PC-3 (cell line): ENCODE data around the gene HSF4. TPM values are rescaled to one million over a fixed set of nuclear protein-coding genes. Genes with fewer than 3 reads are reported as not detected.

ENCODE experiments used
- ATAC-seq: fragments of 200-7000 bp; cut with Tn5 transposase; 2 replicates; pipeline ENCODE4 v1.9.1; 2020; ENCODE audit warnings: mild to moderate bottlenecking, moderate library complexity
- BruUV-seq: library from RNA; stranded (reverse); fragments of 400-500 nt; replicated peaks from 2 replicates; lab custom pipeline; 2021; lab: Mats Ljungman, UMichigan
- CTCF ChIA-PET: fragments of 300-600 bp; sonication (Branson Sonifier 250); formaldehyde crosslinking; loops from one replicate; lab custom pipeline; 2022; ENCODE audit warnings: antibody characterized with exemption; lab: Charles Lee
- POLR2A ChIA-PET: fragments of 300-600 bp; sonication (Branson Sonifier 250); formaldehyde crosslinking; loops from one replicate; lab custom pipeline; 2022; ENCODE audit warnings: antibody characterized with exemption; ENCODE audit not compliant: unreplicated experiment; lab: Charles Lee
- DNase-seq: peaks from one replicate; pipeline ENCODE4 v3.0.0-alpha.2; 2015
- H2AFZ ChIP-seq: fragments of 300-600 bp; sonication (generic); 2 replicates; pipeline ENCODE4 v1.6.0; 2016; ENCODE audit warnings: antibody characterized with exemption, low read length
- H3F3A ChIP-seq: fragments of 300-600 bp; sonication (generic); one replicate; pipeline ENCODE4 v1.6.0; 2017; ENCODE audit warnings: antibody characterized with exemption, low read length, control low read depth, mild to moderate bottlenecking; ENCODE audit not compliant: unreplicated experiment
- H3K27ac ChIP-seq: fragments of 300-600 bp; sonication (generic); 2 replicates; pipeline ENCODE4 v1.5.1; 2016; ENCODE audit warnings: mild to moderate bottlenecking, low read length
- H3K27me3 ChIP-seq: fragments of 300-600 bp; sonication (generic); 2 replicates; pipeline ENCODE4 v1.6.1; 2016; ENCODE audit warnings: low read length, mixed read lengths
- H3K36me3 ChIP-seq: fragments of 300-600 bp; sonication (generic); 2 replicates; pipeline ENCODE4 v1.6.1; 2016; ENCODE audit warnings: low read depth, mixed run types, low read length, mixed read lengths
- H3K4me1 ChIP-seq: fragments of 300-600 bp; sonication (generic); 2 replicates; pipeline ENCODE4 v1.5.1; 2016; ENCODE audit warnings: low read length; ENCODE audit not compliant: insufficient read depth
- H3K4me2 ChIP-seq: fragments of 300-600 bp; sonication (generic); 2 replicates; pipeline ENCODE4 v1.6.0; 2016; ENCODE audit warnings: low read length
- H3K4me3 ChIP-seq: fragments of 300-600 bp; sonication (generic); 2 replicates; pipeline ENCODE4 v1.5.1; 2016; ENCODE audit warnings: mild to moderate bottlenecking, low read length, mixed read lengths
- H3K79me2 ChIP-seq: fragments of 300-600 bp; sonication (generic); 2 replicates; pipeline ENCODE4 v1.6.1; 2017; ENCODE audit warnings: low read length, mixed read lengths
- H3K9ac ChIP-seq: fragments of 300-600 bp; sonication (generic); 2 replicates; pipeline ENCODE4 v1.6.0; 2016; ENCODE audit warnings: mild to moderate bottlenecking, low read length
- H3K9me2 ChIP-seq: fragments of 300-600 bp; sonication (generic); replicated peaks from 2 replicates; pipeline ENCODE4 v1.6.1; 2016; ENCODE audit warnings: mixed run types, low read length, mixed read lengths
- H3K9me3 ChIP-seq: fragments of 300-600 bp; sonication (generic); 2 replicates; pipeline ENCODE4 v1.6.1; 2016; ENCODE audit warnings: low read length, mixed read lengths
- H4K20me1 ChIP-seq: fragments of 300-600 bp; sonication (generic); 2 replicates; pipeline ENCODE4 v1.6.1; 2016; ENCODE audit warnings: low read length, mixed read lengths
- CTCF ChIP-seq: fragments of 300-600 bp; sonication (generic); conservative IDR thresholded peaks from 2 replicates; pipeline ENCODE4 v1.5.1; 2017; ENCODE audit warnings: antibody characterized with exemption, low read depth, mild to moderate bottlenecking, low read length
- EZH2 ChIP-seq: fragments of 300-600 bp; sonication (generic); IDR thresholded peaks from one replicate; pipeline ENCODE4 v1.6.1; 2017; ENCODE audit warnings: antibody characterized with exemption, mild to moderate bottlenecking, low read length; ENCODE audit not compliant: unreplicated experiment
- EZH2phosphoT487 ChIP-seq: fragments of 300-600 bp; sonication (generic); IDR thresholded peaks from 2 replicates; pipeline ENCODE4 v1.6.1; 2018; ENCODE audit warnings: mild to moderate bottlenecking, antibody characterized with exemption, low read length, borderline replicate concordance
- intact Hi-C: fragments of 100-400 bp; cut with micrococcal nuclease; formaldehyde crosslinking; loops from 2 replicates; pipeline ENCODE4 v1.9.0; 2023
- total RNA-seq: library from RNA; depleted of rRNA; stranded (reverse); fragments of >200 nt; gene quantifications from 2 replicates; pipeline ENCODE4 v1.2.3, GENCODE V29; 2014

Gene HSF4
- total RNA-seq, 1 experiment from 2014 or later, result 20.6 TPM

DNA sequence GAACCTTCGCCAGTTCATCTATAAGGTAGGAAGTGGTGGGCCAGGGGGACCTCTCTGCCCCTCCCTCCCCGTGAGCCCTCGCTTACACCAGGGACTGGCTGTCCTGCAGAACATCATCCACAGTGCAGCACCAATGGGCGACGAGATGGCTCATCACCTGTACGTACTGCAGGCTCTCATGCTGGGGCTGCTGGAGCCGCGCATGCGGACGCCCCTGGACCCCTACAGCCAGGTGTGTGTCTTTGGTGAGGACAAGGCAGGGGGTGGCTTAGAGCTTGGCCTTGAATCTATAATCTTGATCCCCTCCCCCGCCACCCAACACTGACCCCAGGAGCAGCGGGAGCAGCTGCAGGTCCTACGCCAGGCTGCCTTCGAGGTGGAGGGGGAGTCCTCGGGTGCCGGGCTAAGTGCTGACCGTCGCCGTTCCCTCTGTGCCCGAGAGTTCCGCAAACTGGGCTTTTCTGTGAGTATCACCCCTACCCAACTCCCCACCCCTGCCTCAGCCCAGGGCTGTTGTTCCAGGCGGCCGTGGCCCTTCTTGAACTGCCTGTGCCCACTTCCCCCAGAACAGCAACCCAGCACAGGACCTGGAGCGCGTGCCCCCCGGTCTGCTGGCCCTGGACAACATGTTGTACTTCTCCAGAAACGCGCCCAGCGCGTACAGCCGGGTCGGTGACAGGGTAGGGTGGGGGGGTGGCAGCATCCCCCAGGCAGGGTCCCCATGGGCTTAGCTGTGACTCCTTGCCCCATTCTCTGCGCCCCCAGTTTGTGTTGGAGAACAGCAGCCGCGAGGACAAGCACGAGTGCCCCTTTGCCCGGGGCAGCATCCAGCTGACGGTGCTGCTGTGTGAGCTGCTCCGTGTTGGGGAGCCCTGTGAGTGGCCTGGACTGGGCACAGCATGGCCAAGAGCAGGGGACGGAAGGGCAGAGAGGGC lies 37.1 kb downstream of the HSF4 start:
- intact Hi-C loops, result no loop called here
- no peaks in the 10 kb centered on the region for H3K27me3 ChIP-seq
- no peak overlapping the region for H3K27ac ChIP-seq
- ChIA-PET POLR2A (no interaction called here), CTCF (no interaction called here)
- no peaks in the 10 kb centered on the region for H3K9me2 ChIP-seq
- no peak overlapping the region for H3K4me3 ChIP-seq
- no peaks in the 10 kb centered on the region for H3F3A ChIP-seq
- H2AFZ ChIP-seq, result no peak overlapping the region
- no peak overlapping the region for H3K4me2 ChIP-seq
- no peaks in the 10 kb centered on the region; the same call in 1 of the 2 replicates for H4K20me1 ChIP-seq
- H3K79me2 ChIP-seq, result no peaks in the 10 kb centered on the region
- TF ChIP-seq EZH2 (no peak), CTCF (no peak), EZH2phosphoT487 (no peak)
- H3K4me1 ChIP-seq, result peaks cover 8% of the 10 kb centered on the region
- ATAC-seq (no peak), DNase-seq (no peak)
- H3K36me3 ChIP-seq, result no peaks in the 10 kb centered on the region
- no peak overlapping the region for H3K9ac ChIP-seq
- no peaks in the 10 kb centered on the region for H3K9me3 ChIP-seq
- BruUV-seq, result no TSS peak

DNA sequence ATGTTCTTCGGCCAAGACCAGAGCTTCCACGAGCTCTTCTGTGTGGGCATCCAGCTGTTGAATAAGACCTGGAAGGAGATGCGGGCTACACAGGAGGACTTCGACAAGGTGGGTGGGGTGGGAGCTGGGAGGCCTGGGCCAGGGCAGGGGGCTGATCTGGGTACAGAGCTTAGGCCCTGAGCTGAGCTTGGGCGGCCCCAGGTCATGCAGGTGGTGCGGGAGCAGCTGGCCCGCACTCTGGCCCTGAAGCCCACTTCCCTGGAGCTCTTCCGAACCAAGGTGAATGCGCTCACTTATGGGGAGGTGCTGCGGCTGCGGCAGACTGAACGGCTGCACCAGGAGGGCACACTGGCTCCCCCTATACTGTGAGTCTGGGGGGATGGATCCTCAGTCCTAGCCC lies 37.9 kb downstream of the HSF4 start:
- Histone ChIP-seq H3K9me2 (no peaks in the 10 kb centered on the region), H3K27ac (no peak overlapping the region), H4K20me1 (no peaks in the 10 kb centered on the region), H3K4me3 (no peak overlapping the region), H3K36me3 (no peaks in the 10 kb centered on the region), H3K9ac (no peak overlapping the region), H3K79me2 (no peaks in the 10 kb centered on the region), H3K4me2 (no peak overlapping the region), H3K4me1 (peaks cover 15% of the 10 kb centered on the region), H3K9me3 (no peaks in the 10 kb centered on the region), H2AFZ (no peak overlapping the region), H3K27me3 (no peaks in the 10 kb centered on the region), H3F3A (no peaks in the 10 kb centered on the region)
- DNase-seq (no peak), ATAC-seq (no peak)
- intact Hi-C loops, result no loop called here
- TF ChIP-seq EZH2 (no peak), CTCF (no peak), EZH2phosphoT487 (no peak)
- ChIA-PET CTCF (no interaction called here), POLR2A (no interaction called here)
- BruUV-seq, result no TSS peak

GRCh38 chr16:67202956-67203493 lies 38.5 kb downstream of the HSF4 start:
- no peaks in the 10 kb centered on the region for H4K20me1 ChIP-seq
- intact Hi-C loops, result no loop called here
- no peaks in the 10 kb centered on the region for H3F3A ChIP-seq
- no peaks in the 10 kb centered on the region for H3K27me3 ChIP-seq
- no peak overlapping the region for H2AFZ ChIP-seq
- H3K9ac ChIP-seq, result no peak overlapping the region
- DNase-seq (no peak), ATAC-seq (no peak)
- no peaks in the 10 kb centered on the region for H3K9me3 ChIP-seq
- H3K27ac ChIP-seq, result no peak overlapping the region
- TF ChIP-seq EZH2 (no peak), EZH2phosphoT487 (no peak), CTCF (no peak)
- CTCF ChIA-PET, result no interaction called here
- H3K79me2 ChIP-seq, result no peaks in the 10 kb centered on the region
- POLR2A ChIA-PET, result no interaction called here
- H3K9me2 ChIP-seq, result no peaks in the 10 kb centered on the region
- H3K4me3 ChIP-seq, result no peak overlapping the region
- no TSS peak for BruUV-seq
- no peaks in the 10 kb centered on the region for H3K36me3 ChIP-seq
- peaks cover 21% of the 10 kb centered on the region for H3K4me1 ChIP-seq
- H3K4me2 ChIP-seq, result no peak overlapping the region
